Activated CD4-positive, alpha-beta T cell treated with anti-CD3 and anti-CD28 coated beads, Interleukin-2, amount 50 U/mL, for 24 hours (primary cell): ENCODE data around the gene STK17A.

ENCODE experiments used
- DNase-seq, 2 donors: peaks; one replicate each; pipeline ENCODE4 v3.0.0-alpha.2; 2020; ENCODE audit warnings: low read depth in 1 of 2, low spot score in 1 of 2

Gene STK17A

DNA sequence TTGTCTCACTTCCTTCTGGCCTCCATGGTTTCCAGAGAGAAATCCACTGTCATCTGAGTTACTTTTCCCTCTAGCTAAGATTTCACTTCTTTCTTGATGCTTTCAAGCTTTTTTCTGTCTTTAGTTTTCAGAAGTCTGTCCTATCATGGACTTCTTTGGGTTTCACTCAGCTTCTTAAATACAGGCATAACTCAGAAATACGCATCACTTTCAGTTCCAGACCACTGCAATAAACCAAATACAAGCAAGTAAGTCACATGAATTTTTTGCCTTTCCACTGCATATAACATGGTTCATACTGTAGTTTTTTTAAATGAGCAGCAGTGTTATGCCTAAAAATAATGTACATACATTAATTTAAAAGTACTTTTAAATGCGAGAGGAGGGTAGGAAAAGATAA lies 48.7 kb downstream of the STK17A start:
- DNase-seq, result no peak

DNA sequence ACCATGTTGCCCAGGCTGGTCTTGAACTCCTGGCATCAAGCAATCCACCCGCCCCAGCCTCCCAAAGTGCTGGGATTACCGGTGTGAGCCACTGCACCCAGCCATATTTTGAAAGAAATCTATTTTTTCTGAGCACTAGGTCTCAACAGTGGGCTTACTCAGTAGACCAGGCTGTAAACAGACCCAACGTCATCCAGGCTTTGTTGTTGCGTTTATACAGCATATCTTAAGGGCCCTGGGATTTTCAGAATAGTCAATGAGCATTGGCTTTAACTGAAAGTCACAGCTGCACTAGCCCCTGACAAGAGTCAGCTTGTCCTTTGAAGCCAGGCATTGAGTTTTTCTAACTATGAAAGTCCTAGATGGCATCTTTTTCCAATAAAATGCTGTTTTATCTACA lies 49.8 kb downstream of the STK17A start:
- DNase-seq, result no peak

DNA sequence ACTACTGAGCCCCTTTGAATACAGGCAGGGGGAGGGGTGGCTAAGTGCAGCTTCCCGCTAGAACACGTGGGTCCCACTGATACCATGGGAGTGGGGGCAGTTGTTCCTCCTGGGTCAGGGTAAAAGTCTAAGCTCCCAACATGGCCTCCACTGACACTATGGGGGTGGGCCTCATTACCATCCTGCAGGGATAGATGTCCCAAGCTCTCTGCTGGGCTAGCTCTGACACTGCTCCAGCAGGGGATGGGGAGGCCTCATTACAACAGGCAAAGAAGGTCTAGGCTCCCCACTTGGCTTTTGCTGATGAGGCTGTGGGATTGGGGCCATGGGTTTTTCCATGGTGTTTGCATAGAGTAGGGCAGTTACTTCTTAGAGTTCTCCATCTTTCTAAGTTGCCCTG lies 51.5 kb downstream of the STK17A start:
- no peak for DNase-seq

DNA sequence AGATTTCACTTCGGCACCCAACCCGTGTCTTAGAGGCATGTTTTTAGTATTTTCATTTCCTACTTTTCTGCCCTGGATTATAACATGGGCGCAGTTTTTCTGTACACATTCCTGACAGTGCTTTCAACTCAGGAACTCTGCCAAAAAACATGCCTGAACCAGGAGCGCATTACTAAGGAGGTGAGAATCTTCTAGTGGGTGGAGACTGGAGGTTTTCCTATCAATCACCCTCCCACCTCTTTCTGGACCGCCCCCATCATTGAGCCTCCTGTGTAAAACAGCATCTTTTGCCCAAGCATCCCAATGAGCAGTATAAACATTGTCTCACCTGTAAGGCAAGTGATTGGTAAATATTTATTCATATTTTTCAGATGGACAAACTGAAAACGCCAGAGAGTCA lies 53.2 kb downstream of the STK17A start:
- DNase-seq, result no peak

DNA sequence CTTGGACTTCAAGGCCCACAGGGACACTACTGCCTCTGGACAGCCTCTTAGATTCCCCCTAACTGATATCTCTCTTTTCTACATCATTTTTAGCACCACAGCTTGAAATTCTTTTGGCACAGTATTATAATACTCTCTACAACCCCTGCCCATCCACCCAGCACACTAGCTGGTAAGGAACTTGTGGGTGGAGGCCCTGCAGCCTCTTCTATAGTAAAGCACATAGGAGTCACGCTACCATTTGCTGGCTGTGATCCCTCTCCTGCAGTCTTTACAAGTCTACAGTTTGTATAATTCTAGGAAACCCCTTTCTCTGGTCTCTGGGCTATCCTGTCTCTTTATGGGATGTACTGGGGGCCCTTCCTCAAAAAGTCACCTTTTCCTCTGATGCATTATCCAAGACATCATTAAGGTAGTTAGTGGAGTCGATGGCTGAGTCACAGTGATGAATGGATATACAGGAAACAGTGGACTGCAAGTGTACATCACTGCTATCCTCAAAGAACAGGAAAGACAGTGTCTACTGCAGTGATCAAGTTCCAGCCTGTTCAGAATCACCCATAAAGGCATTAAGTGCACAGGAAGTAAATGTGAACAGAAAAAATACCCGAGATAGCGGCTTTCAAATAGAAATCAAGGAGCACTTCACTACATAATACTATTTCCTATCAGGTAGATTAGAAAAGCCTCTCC lies 54.4 kb downstream of the STK17A start:
- DNase-seq, result no peak

DNA sequence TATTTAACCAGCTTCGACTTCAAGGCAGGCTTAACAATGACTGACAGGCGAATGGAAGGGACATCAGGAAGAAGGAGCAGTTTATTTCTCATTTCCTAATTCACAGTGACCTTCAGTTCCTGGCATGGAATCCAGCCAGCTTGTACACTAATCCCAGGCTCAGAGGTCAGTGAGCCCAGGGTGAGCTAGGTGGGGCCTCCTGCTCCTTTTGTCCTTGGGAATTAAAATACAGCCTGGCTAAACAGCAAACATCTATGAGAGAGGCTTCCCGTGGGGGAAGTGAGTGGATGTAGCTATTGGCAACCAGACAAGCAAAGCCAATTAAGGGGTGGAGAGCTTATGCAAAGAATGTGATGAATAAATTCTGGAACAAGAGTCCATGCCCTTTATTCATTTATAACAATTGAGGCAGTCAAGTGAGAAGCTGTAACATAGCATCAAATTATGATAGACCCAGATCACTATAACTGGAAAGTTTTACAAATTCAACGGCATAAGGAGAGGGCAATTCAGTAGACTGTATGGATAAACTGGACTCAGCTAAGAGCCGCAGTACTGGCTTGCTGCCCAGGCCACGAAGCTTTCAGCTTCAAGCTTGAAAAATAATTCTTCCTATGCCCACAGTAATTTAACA lies 57.1 kb downstream of the STK17A start:
- no peak for DNase-seq

DNA sequence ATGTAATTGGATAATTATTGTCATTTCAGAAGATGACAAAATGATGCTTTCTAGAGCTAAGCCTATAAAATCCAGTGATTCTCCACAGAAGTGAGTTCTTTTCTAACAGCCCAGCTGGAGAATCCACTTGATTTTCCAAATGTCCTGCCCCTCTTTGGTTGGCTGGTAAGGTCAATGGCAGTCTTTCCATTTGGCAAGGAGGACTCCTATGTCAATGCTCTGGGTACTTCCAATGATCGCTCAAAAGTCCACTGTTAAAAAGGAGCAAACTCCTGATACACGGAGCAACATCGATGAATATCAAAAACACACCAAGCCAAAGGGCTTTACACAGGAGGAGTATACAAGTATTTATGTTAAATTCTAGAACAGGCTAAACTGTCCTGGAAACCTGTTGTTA lies 57.8 kb downstream of the STK17A start:
- DNase-seq, result no peak

DNA sequence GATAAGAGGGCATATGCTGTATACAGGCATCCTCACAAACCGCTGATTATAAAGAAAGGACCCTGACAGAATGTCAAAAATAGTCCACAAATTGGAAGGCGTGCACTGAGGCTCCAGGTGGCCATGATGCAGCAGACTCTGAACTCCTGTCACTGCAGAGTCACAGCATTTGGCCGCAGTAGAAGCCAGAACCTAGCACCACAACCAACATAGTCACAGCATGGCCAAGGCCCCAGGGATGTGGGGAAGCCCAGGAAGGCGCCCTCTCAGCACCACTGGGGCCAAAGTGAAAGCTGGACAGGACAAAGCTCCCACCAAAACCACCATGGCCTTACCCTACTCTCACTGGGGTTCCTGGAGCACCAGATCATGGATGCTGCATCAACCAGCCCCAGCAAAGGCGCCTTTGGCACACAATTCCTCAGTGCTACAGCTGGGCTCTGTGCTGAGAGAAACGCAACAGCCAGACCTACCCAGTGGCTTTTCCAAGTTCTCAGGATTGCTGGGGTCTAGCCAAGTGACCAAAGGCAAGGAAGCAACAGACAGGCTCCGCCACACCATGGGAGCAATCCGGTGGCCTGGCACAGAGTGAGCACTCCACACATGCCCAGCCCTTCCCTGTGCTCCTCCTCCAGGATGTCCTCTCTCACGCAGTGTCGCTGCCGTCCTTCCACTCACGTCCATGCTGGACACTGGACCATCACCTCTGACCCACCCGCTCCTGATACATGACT lies 60.2 kb downstream of the STK17A start:
- DNase-seq, result no peak

DNA sequence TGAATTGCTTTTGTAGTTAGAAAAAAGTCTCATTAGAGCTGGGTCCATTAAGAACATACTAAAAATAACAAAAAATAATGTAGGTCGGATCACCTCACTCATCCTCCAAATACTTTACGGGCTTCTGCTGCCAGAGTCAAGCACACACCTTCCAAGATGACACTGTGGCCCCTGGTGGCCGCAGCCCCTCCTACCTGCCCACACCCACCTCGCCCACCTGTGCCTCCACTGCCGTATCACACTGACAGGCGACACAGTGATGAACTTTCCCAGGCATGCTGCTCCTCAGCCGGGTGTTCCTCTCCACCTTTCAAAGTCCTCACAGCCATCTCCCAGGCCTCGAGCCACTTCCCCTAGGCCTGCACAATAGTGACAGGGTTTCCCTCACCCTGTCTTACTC lies 60.9 kb downstream of the STK17A start:
- DNase-seq, result no peak

DNA sequence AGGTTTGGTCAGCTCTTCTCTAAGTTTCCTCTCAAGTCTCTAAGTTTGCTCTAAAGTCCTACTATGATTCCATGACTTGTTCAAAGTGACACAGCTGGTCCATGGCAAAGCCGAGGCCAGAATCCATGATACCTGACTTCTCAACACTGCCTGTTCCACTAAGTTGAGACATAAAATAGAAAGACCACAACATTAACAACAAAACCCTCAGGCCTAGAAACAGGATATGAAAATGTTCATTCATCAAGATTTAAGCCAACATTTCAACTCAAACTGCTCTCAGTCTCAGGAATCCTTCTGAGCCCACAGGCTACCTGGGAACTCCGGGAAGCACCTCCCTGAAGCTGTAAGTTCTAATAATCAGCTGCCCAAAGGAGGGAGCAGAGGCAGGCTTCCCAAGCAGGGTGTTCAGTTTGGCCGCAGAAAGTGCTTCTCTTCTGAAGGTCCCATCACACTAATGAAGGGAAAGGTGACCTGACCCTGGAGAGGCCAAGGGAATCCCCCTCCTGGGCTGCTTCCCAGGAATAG lies 62.9 kb downstream of the STK17A start:
- no peak for DNase-seq

DNA sequence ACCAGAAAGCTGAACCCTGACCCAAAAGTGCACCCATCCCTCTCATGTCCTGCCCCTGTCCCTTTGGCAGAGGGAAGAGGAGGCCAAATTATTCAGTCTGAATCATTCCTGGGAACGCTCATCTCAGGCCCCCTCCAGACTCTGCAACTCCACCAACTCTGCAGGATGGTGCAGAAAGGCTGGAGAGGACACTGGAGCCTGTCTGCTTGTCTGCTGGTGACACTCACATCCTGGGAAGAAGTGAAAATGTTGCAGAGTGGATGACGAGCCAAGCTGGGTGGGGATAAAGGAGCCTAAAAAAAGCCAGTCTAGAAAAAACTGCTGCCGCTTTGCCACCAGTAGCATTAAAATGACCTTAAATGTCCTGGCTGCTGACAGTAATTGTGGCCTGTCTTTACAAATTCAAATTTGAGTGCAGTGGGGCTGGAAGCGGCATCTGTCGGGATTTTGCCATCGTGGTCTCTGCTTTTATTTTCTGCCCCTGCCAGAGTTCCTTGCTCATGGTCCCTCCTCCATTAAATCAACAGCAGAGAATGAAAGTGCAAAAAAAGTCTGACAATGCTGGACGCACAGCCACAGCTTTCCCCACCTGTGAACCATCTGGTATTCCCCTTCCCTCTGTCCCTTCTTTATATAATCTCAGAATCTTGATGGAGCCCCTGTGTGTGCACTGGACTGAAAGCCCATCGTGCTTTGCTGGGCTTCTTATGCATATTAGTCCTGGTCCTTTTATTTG lies 63.9 kb downstream of the STK17A start:
- DNase-seq, result no peak

DNA sequence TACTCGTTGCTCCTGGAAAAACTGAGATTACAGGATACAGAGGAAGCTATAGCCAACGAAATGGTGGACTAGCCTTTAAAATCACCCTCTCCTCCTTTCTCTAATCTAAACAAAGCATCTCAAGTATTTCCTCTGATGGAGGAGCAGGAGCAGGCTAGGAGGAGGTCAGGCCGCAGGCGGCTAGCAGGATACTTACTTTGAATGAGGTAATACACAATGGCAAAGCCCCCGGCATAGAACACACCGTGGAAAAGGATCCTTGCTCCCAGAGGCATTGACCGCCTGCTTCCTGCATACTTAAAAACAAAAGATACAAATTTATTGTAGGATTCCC lies 64.4 kb downstream of the STK17A start:
- DNase-seq, result no peak

DNA sequence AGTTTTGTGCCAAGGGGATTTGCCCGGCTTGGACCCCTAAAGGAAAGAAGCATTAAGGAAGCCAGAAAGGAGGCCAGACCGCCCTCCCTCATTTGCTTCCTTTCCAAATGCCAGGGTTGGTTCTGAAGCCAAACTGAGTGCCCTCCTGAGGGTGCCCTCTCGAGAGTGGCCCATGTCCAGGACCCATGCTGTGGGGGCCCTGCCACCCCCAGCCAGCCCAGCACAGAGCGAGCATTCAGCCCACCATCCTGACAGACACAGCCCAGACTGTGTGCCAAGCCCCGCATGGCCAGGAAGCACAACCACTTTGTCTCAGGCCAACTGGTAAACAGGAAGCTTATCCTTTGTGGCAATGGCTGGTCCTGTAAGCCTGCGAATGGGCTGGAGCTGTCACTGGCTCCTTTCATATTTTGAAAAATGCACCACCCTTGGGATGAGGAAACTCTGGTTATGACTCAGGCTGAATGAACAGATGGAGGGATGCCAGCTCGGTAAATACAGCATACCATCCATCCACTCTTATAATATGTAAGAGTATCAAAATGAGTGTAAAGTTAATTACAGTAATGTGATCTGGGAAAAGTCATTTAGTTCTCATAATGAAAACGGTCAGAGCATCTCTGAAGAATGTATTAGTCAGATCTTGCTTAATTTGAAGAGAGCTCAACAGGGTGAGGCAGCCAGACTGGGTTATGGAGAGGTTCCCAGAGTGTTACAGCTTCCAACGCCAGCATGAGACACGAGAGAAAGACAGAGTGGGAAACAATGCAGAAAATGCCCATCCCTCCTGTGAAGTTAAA lies 65.0 kb downstream of the STK17A start:
- peak; percentile 19 to 59 for DNase-seq

DNA sequence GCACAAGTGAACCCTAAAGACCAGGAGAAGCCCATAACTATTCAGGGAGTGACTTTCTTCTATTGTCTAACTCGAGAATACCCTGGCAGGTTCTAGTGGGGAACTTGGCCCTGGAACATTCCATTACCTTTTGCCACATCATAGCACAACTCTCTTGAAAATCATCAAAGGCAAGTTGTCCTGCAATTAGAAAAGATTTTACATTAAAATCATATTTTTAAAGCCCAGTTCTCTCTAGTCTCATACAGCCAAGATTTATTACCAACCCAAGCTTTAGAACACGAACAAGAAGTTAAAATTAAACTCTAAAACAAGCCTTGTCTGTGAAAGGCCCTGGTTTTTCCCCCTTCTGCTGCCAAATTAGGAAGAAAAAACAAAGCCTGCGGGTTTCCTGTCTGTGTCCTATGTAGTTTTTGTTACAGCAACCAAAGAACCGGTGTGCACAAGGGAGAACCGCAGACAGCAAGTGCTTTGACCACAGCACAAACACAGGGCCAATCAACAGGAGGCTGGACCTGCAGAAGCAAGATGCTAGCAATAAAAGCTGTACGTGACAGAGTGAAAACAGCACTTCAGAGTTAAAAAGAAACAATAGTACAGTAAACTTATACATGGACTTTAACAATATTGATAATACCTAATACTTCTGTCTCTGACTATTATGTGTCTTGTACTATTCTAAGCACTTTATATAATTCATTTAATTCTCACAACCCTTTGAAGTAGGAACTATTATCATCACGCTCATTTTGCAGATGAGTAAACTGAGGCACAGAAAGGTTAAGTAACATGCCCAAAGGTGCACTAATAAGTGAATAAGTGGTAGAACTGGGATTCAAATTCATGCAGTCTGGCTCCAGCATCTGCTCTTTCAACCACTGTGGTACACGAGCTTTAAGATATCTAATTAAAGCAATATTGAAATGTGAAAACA lies 65.8 kb downstream of the STK17A start:
- DNase-seq, result peak in 1 of 2 donors; percentile 67

DNA sequence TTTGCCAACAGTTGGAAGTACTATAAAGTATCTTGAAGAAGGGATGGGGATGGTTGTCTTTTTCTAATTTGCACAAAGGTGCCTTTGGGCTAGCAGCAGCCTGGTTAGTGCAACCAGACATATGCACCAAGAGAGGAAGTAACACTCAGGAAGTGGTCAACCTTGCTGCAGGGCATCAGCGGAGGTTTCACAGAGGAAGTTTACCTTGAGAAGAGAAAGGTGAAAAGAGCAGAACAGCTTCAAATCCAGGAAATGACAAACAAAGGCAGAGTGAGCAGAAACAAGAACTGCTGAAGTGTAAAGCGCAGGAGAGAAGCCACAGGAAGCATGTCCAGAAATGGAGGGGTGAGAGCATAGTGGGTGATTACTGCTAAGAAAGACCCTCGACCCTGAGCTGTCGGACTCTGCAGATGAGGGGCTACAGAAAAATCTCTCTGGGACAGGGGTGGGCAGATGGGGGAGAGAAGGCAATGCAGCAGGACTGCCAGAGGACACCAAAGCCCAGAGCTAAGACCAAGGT lies 66.9 kb downstream of the STK17A start:
- DNase-seq, result peak in 1 of 2 donors; percentile 55

DNA sequence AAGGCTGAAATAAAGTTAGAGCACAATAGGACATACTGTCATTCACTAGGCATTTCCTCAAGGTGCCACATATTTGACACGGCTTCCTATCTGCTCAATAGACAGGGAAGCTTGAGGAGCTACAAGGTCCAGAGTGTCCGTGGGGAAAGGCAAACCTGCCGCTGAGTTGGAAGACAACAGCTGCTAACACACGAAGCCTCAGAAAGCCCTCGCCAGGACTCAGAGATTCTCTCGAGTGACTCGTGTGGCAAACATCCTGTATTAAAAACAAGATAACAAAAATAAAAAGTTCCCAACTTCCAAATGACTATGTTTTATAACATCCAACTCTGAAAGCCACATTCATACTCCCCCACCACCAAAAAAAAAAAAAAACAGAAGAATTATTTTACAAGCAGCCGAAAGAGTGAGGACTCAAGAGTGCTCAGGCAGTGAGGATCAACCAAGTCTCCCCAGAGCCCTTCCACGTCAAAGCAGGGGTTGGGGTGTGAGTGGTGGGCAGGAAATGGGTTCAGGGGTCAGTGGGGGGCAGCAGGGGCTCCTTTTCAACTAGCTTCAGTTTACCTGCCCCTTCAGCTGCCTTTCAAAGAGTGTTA lies 67.6 kb downstream of the STK17A start:
- no peak for DNase-seq

DNA sequence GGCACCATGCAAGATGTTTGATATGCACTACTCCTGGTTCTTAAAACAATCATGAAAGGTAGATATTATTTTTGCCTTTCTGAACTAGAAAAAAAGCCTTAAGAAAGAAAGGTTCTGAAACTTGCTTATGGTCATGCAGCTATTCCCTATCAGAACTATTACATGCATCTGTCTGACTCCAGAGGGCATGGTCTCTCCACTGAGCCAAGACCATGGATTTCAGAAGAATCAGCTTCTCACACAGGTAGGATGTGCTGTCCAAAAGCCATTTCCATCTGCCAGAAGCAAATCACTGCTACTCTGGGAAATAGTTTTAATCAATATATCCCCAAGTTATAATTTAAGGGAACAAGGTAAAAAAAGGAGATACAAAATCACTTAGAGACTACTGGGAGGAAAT lies 69.5 kb downstream of the STK17A start:
- DNase-seq, result no peak

DNA sequence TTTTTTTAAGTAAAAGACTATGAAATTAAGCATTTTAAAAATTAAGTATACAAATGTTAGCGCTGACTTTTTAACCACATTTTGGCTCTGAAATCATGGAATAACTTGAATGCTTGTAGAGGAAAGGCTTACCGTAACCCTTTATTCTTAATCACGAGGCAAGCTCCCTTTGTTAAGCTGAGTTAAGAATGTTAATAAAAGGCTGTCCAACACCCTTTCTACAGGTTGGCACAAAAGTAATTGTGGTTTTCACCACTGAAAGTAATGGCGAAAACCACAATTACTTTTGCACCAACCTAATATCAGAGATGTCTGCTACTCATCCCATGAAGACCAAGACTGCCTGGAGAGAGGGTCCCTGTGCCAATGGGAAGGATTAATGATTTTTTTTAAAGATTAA lies 70.6 kb downstream of the STK17A start:
- no peak for DNase-seq

DNA sequence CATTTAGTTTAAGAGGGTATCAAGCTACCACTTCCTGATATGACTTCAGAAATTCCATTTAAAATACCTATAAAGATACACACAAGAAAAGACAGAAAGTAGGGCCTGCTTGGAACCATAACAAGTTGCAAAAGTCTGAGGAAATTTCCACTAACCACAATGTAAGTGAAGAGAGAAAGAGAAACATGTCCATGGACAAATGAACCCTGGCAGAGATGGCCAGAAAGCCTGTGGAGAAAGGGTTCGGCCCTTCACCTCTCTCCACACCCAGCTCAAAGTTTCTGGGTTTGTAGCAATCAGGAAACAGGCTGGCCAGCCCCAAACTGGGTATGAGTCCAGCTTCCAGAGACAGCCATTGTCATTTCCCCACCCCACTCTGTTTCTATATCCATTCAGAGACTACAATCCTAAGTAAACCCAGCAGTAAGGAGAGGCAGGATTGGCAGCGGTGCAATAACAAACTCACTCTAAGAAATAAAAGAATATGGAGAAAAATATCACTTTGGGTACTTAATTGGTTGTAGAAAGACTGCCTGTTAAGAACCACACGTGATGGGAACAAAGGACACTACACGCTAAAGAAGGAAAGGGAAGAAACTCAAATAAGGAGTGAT lies 71.1 kb downstream of the STK17A start:
- DNase-seq, result no peak
